Measurements from ENCODE around the gene CFAP157. TPM values are rescaled to one million over a fixed set of nuclear protein-coding genes. Genes with fewer than 3 reads are reported as not detected.
A peak's percentile ranks its signal among the peaks of the same experiment; 100 is the strongest.

The CFAP157 gene
- total RNA-seq, 1 donor from 2014 or later, result not detected

DNA sequence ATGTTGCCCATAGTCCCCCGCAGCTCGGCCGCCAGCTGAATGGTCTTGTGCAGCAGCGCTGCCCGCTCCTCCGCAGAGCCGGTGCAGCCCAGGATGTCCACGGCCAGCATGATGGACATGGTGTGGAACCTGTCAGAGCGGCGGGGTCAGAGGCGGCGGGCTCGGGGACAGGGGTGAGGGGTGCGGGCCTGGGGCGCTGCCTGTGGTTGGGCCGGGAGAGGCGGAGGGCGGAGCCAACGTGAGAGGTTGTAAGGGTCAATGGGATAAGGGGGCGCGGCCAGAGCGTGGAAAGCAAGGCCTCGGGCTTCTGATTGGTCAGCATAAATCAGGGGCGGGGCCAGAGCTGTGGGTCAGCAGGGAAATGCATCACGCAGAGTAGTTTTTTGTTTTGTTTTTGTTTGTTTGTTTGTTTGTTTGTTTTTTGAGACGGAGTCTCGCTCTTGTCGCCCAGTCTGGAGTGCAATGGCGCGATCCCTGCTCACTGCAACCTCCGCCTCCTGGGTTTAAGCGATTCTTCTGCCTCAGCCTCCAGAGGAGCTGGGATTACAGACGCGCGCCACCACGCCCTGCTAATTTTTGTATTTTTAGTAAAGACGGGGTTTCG, 35.1 kb downstream of the CFAP157 start:
- no peak overlapping the region for H3K4me3 Mint-ChIP-seq
- POLR2A ChIA-PET, result interaction anchor here (0.6 to 1.5 kb wide), 3 partner anchors 13 to 43 kb away, joined by 3 read pairs; no protein-coding TSS in a partner anchor
- H3K9me3 Mint-ChIP-seq, result no peaks in the 10 kb centered on the region
- H3K36me3 Mint-ChIP-seq (ENCODE audit: low read depth), result peaks cover 81% of the 10 kb centered on the region
- ATAC-seq (ENCODE audit: low read depth) (no peak), DNase-seq (no peak)
- H3K27me3 Mint-ChIP-seq, result no peaks in the 10 kb centered on the region
- intact Hi-C loops (cut with micrococcal nuclease), result no loop called here
- H3K27ac Mint-ChIP-seq, result no peak overlapping the region
- TF ChIP-seq, protein P1, sequence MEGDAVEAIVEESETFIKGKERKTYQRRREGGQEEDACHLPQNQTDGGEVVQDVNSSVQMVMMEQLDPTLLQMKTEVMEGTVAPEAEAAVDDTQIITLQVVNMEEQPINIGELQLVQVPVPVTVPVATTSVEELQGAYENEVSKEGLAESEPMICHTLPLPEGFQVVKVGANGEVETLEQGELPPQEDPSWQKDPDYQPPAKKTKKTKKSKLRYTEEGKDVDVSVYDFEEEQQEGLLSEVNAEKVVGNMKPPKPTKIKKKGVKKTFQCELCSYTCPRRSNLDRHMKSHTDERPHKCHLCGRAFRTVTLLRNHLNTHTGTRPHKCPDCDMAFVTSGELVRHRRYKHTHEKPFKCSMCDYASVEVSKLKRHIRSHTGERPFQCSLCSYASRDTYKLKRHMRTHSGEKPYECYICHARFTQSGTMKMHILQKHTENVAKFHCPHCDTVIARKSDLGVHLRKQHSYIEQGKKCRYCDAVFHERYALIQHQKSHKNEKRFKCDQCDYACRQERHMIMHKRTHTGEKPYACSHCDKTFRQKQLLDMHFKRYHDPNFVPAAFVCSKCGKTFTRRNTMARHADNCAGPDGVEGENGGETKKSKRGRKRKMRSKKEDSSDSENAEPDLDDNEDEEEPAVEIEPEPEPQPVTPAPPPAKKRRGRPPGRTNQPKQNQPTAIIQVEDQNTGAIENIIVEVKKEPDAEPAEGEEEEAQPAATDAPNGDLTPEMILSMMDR (IDR thresholded peaks at IDR 0.05), result no peak
- H3K4me1 Mint-ChIP-seq, result no peaks in the 10 kb centered on the region
- CTCF ChIA-PET, result interaction anchor here (2.0 kb wide), 1 partner anchor 128 kb away, joined by 8 read pairs; no protein-coding TSS in a partner anchor

DNA sequence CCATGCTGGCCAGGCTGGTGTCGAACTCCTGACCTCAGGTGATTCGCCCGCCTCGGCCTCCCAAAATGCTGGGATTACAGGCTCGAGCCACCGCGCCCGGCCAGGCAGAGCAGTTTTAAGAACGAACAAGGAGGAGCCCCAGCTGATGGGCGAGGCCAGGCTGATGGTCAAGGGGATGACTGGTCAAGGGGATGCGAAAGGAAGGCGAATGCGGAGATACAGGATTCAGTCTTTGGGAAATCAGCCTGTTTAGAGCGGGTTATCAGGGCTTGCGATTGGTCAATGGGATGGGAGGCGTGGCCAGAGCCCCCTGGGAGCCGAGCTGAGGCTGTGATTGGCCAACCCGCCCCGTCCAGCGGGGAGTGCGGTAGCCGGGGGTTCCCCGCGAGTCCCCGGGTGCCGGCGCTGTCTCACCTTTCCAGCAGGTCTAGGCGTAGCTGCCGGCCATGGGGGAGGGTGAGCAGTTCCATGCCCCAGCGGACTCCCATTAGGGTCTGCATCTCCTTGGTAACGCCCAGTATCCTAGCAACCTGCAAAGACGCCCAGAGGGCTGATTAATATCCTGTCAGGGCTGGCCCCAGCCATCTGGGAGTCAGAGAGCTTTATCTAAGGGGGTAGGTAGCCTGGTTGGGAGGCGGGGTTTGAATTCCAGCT, 35.8 kb downstream of the CFAP157 start:
- ATAC-seq (ENCODE audit: low read depth) (no peak), DNase-seq (no peak)
- no peaks in the 10 kb centered on the region for H3K9me3 Mint-ChIP-seq
- ChIA-PET CTCF (interaction anchor here (0.6 to 2.0 kb wide), 2 partner anchors 14 to 127 kb away, joined by 5 to 8 read pairs; no protein-coding TSS in a partner anchor), POLR2A (interaction anchor here (0.6 to 1.2 kb wide), 2 partner anchors 13 to 14 kb away, joined by 3 read pairs; no protein-coding TSS in a partner anchor)
- TF ChIP-seq, protein P1 (IDR thresholded peaks at IDR 0.05), result no peak
- intact Hi-C loops (cut with micrococcal nuclease), result no loop called here
- no peaks in the 10 kb centered on the region for H3K4me1 Mint-ChIP-seq
- H3K36me3 Mint-ChIP-seq (ENCODE audit: low read depth), result peaks cover 84% of the 10 kb centered on the region
- no peak overlapping the region for H3K27ac Mint-ChIP-seq
- H3K4me3 Mint-ChIP-seq, result no peak overlapping the region
- H3K27me3 Mint-ChIP-seq, result no peaks in the 10 kb centered on the region

DNA sequence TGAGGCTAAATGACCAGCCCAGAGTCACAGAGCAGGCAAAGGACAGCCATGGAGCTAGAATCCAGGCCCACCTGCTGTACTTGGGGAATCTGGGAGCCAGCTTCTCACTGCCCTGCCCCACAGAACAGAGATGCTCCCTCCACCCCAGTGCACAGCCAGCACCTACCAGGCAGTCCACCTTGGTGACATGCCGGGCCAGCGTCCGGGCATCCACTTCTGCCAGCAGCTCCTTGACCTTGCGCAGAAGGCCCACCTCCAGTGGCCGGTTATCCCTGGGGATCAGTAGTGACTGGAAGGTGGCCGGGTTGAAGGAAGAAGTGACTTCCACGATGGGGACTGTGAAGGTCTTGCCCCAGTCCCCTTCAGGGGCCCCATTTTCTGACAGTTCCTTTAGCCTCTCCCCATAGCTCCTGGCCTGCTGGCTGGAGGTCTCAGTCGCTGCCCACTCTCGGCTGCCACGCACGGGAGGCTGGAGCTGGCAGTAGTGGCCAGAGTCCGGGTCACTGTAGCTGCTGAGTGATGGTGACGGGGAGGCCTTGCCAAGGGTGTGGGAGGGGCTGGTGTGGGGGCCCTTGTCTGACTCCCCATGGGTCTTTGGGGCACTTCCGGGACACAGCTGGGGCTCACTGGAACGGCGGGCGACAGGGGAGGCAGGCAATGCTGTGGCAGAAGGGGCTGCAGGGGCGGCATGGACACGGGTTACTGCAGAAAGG, 37.8 kb downstream of the CFAP157 start:
- DNase-seq (no peak), ATAC-seq (ENCODE audit: low read depth) (no peak)
- Mint-ChIP-seq H3K9me3 (no peaks in the 10 kb centered on the region), H3K27me3 (no peaks in the 10 kb centered on the region), H3K4me1 (no peaks in the 10 kb centered on the region), H3K36me3 (ENCODE audit: low read depth) (peaks cover 85% of the 10 kb centered on the region), H3K27ac (no peak overlapping the region), H3K4me3 (no peak overlapping the region)
- intact Hi-C loops (cut with micrococcal nuclease), result no loop called here
- CTCF ChIA-PET, result interaction anchor here (1.5 kb wide), 1 partner anchor 10 kb away, joined by 7 read pairs; the partner anchor contains the start of gene TOR2A
- POLR2A ChIA-PET, result interaction anchor here (0.7 to 1.5 kb wide), 3 partner anchors 10 to 35 kb away, joined by 4 to 6 read pairs (median 4); partner anchors contain the start of gene TOR2A
- TF ChIP-seq, protein P1 (IDR thresholded peaks at IDR 0.05), result no peak

DNA sequence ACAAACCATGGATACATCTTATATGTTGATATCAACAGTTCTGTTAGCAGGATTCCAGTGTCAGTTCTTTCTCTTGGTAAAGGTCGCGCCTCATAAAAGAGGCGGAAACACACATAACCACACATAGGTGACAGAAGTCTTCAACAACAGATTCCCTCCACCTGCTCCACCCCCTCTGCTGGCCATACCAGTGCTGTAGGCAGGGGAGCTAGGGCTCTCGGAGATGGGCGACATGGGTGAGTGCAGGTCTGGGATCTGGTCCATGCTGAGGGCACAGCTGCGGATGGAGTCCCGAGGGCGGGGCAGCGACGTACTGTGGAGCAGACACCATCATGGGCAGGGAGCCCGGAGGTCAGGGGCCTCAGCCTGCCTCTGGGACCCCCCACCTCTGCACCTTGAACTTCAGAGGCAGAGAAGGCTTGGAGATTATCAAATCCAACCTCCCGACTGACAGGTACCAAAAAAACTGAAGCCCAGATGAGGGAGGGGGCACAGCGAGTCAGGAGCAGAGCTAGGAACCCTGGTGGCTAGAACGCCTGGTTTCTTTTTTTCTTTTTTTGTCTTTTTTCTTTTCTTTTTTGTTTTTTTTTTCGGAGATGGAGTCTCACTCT, 40.3 kb downstream of the CFAP157 start:
- ATAC-seq (ENCODE audit: low read depth) (no peak), DNase-seq (no peak)
- Mint-ChIP-seq H3K4me3 (no peak overlapping the region), H3K27me3 (no peaks in the 10 kb centered on the region), H3K4me1 (no peaks in the 10 kb centered on the region), H3K36me3 (ENCODE audit: low read depth) (peaks cover 85% of the 10 kb centered on the region), H3K27ac (peak overlapping the region; percentile 12), H3K9me3 (no peaks in the 10 kb centered on the region)
- intact Hi-C loops (cut with micrococcal nuclease), result no loop called here
- TF ChIP-seq, protein P1 (IDR thresholded peaks at IDR 0.05), result no peak
- ChIA-PET CTCF (interaction anchor here (0.6 kb wide), 1 partner anchor 120 kb away, joined by 3 read pairs; no protein-coding TSS in a partner anchor), POLR2A (interaction anchor here (0.6 to 1.1 kb wide), 2 partner anchors 123 to 296 kb away, joined by 3 read pairs; partner anchors contain the start of genes LRSAM1 and RPL12)

Measured in activated B cell treated with CpG ODN at 0.5 μM for 24 hours (primary cell).